Fibroblast of the aortic adventitia (primary cell): ENCODE measurements around the gene CSAG2. TPM values are rescaled to one million over a fixed set of nuclear protein-coding genes. Genes with fewer than 3 reads are reported as not detected.
"Not testable (repeated sequence)": the region's sequence is repeated elsewhere in the genome, so short reads cannot be mapped to it uniquely, and the experiment has no call there.

Experiments
- DNase-seq: peaks from one replicate; pipeline ENCODE4 v3.0.0-alpha.2; 2010; ENCODE audit warnings: low read depth
- H3K4me3 ChIP-seq: 2 replicates; pipeline ENCODE4 v1.5.1; 2011; ENCODE audit warnings: low read depth, mild to moderate bottlenecking, control low read depth, low read length, moderate library complexity
- total RNA-seq: library from RNA; depleted of rRNA; stranded (reverse); fragments of >200 nt; gene quantifications from 2 replicates; pipeline ENCODE4 v1.2.3, GENCODE V29; 2012; ENCODE audit warnings: low replicate concordance
- TF ChIP-seq, protein P1 (sequence below): IDR thresholded peaks from 2 replicates; pipeline ENCODE4 v1.5.1; 2011; ENCODE audit warnings: mild to moderate bottlenecking, low read length, control low read depth, inconsistent platforms; ENCODE audit not compliant: insufficient read depth

The CSAG2 gene, protein sequence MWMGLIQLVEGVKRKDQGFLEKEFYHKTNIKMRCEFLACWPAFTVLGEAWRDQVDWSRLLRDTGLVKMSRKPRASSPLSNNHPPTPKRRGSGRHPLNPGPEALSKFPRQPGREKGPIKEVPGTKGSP
- not detected in 2 replicates for total RNA-seq

DNA sequence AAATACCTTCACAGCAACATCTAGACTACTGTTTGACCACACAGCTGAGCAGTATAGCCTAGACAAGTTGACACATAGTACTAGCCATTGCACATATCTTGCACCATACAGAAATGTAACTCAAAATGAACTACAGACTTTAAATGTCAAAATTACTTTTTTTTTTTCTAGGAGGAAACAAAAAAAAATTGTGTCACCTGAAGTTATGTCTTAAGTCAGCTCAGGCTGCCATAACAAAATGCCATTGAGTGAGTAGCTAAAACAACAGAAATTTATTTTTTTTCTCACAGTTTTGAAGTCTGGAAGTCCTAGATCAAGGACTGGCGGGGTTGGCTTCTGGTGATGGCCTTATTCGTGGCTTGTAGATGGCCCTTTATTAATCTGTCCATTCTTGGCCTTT lies at the start of gene CSAG2:
CSAG2 (minus strand) TSS at position 101 of the 400 bp plus-strand sequence. CDS start 161 bp downstream, outside the sequence.
- DNase-seq: not testable (repeated sequence)

DNA sequence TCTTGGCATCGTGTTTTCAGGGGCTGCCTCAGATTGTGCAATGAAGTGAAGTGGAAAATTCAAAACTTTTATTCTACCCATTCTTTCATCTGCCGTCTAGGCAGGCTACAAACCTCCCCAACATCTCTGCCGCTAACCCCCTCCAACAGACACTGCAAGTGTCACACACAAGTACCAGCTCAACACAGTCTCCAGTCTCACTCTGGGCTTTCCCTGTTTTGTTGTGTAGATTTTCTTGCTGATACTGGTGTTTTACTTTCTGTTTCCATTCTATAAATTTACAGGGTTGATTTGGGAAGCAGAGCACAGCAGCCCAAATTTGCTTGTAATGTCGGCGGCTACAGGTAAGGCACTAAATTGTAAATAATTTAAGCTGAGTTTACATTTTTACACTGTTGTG lies 45.8 kb upstream of the CSAG2 start:
- not testable (repeated sequence) for DNase-seq, H3K4me3 ChIP-seq

More for the DNA sequence above, at the start of gene CSAG2:
- not testable (repeated sequence) for H3K4me3 ChIP-seq

DNA sequence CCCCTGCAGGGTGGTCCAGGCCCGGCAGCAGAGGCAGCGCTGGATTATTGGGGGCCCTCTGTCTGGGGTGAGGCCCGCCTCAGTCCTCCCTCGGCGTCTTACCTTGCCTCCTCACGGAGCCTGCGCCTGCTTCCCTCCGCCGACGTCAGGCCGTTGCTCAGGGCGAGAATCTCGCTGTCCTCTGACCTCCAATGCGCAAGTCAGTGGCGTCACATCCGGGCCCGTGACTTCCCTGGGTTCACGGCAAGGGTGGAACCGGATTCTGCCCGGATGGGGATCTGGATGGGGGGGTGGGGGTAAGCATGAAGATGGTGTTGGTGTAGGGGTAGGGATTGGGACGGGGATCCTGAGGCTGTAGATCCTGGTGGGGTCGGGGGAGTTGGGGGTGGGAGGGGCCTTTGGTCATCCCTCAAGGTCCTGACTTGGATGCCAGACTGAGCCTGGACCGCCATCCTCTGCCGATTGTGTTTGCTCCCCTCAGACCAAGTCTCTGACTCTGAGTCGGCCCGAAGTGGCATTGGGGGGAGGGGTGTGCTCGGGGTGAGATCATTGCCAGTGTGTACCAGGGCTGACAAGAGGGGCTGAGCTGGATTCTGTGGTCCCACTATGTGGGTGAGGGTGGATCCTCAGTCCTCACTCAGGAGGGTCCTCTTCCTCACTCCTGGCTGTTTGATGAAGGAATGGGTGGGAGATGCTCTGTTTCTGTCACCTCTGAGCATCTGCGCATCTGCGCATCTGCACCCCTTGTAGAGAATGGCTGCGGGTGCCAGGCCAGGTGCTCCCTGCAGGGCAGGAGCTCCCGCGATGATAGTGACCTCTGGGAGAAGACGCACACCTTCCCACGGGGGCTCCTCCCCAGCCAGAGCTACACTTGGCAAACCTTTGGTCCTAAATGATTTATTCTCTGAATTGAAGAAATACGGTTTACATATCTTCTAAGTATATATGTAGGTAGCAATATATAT lies 44.9 kb upstream of the CSAG2 start, which contains the start of gene MAGEA2:
MAGEA2 (minus strand) TSS at position 157 of the 965 bp plus-strand sequence. CDS start 2,479 bp downstream, outside the sequence.
- not testable (repeated sequence) for H3K4me3 ChIP-seq, DNase-seq

DNA sequence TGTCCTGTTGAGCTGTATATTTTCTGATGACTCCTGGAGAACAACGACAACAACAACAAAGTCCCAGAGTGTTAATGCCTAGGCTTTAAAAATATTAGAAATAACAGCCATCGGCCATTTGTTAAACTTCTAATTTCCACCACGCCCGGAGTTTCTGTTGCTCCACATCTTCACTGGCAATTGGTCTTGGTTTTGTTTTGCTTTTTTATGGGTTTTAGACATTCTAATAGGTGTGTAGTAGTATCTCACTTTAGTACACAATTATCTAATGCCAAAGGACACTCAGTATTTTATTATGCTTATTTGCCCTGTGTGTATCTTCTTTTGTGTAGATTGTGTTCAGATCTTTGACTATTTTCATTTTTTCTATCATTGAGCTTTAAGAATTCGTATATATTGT lies 29.5 kb upstream of the CSAG2 start:
- no peak for DNase-seq
- H3K4me3 ChIP-seq: no peak overlapping the region
- TF ChIP-seq, protein P1, sequence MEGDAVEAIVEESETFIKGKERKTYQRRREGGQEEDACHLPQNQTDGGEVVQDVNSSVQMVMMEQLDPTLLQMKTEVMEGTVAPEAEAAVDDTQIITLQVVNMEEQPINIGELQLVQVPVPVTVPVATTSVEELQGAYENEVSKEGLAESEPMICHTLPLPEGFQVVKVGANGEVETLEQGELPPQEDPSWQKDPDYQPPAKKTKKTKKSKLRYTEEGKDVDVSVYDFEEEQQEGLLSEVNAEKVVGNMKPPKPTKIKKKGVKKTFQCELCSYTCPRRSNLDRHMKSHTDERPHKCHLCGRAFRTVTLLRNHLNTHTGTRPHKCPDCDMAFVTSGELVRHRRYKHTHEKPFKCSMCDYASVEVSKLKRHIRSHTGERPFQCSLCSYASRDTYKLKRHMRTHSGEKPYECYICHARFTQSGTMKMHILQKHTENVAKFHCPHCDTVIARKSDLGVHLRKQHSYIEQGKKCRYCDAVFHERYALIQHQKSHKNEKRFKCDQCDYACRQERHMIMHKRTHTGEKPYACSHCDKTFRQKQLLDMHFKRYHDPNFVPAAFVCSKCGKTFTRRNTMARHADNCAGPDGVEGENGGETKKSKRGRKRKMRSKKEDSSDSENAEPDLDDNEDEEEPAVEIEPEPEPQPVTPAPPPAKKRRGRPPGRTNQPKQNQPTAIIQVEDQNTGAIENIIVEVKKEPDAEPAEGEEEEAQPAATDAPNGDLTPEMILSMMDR: no peak

DNA sequence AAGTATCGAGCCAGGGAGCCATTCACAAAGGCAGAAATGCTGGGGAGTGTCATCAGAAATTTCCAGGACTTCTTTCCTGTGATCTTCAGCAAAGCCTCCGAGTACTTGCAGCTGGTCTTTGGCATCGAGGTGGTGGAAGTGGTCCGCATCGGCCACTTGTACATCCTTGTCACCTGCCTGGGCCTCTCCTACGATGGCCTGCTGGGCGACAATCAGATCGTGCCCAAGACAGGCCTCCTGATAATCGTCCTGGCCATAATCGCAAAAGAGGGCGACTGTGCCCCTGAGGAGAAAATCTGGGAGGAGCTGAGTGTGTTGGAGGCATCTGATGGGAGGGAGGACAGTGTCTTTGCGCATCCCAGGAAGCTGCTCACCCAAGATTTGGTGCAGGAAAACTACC lies 27.5 kb upstream of the CSAG2 start:
- not testable (repeated sequence) for DNase-seq, H3K4me3 ChIP-seq

DNA sequence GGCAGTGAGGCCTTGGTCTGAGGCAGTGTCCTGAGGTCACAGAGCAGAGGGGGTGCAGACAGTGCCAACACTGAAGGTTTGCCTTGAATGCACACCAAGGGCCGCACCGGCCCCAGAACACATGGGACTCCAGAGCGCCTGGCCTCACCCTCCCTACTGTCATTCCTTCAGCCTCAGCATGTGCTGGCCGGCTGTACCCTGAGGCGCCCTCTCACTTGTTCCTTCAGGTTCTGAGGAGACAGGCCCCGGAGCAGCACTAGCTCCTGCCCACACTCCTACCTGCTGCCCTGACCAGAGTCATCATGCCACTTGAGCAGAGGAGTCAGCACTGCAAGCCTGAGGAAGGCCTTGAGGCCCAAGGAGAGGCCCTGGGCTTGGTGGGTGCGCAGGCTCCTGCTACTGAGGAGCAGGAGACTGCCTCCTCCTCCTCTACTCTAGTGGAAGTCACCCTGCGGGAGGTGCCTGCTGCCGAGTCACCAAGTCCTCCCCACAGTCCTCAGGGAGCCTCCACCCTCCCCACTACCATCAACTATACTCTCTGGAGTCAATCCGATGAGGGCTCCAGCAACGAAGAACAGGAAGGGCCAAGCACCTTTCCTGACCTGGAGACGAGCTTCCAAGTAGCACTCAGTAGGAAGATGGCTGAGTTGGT lies 26.9 kb upstream of the CSAG2 start:
- H3K4me3 ChIP-seq: no peak overlapping the region
- no peak for DNase-seq
- TF ChIP-seq, protein P1: no peak

DNA sequence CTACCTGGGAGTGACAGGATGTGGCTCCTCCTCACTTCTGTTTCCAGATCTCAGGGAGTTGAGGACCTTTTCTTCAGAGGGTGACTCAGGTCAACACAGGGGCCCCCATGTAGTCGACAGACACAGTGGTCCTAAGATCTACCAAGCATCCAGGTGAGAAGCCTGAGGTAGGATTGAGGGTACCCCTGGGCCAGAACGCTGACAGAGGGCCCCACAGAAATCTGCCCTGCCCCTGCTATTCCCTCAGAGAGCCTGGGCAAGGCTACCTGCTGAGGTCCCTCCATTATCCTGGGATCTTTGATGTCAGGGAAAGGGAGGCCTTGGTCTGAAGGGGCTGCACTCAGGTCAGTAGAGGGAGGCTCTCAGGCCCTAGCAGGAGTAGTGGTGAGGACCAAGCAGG lies 26.0 kb upstream of the CSAG2 start:
- H3K4me3 ChIP-seq: no peak overlapping the region
- DNase-seq: no peak
- TF ChIP-seq, protein P1: no peak

DNA sequence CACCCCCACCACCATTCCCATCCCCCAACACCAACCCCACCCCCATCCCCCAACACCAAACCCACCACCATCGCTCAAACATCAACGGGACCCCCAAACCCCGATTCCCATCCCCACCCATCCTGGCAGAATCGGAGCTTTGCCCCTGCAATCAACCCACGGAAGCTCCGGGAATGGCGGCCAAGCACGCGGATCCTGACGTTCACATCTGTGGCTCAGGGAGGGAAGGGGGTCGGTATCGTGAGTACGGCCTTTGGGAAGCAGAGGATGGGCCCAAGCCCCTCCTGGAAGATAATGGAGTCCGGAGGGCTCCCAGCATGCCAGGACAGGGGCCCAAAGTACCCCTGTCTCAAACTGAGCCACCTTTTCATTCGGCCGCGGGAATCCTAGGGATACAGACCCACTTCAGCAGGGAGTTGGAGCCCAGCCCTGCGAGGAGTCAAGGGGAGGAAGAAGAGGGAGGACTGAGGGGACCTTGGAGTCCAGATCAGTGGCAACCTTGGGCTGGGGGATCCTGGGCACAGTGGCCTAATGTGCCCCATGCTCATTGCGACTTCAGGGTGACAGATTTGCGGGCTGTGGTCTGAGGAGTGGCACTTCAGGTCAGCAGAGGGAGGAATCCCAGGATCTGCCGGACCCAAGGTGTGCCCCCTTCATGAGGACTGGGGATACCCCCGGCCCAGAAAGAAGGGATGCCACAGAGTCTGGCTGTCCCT lies 25.2 kb upstream of the CSAG2 start:
- DNase-seq, H3K4me3 ChIP-seq: not testable (repeated sequence)
